Amniotic stem cell (primary cell): ENCODE results near the gene PDE4D.

Source experiments
- DNase-seq: peaks from one replicate; lab custom pipeline; 2025; lab: John Stamatoyannopoulos, UW

The PDE4D gene

GRCh38 chr5:59204114-59204897 lies 689.2 kb downstream of the PDE4D start:
- DNase-seq = no peak

- no peak for DNase-seq
Observed at GRCh38 chr5:59199868-59200267, 693.7 kb downstream of the PDE4D start.

- no peak for DNase-seq
Observed at GRCh38 chr5:59198832-59199231, 694.7 kb downstream of the PDE4D start.

DNA sequence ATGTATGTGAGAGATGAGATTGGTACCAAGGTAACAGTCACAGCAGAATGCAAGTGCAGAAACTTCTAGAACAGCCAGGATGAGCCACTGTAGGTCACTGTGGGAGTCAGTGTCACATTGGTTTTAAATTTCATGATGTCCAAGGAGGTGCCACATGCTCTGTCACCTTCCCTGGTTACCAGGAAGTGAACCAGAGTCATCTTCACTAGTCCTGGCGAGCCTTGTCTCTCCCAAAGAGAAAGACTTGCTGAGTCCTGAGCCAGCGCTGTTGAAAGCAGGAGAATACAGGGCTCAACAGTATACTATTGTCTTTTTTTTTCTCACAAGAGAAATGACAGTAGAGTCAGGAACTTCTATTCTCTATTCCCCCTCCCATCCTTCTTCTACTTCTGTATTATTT lies 695.2 kb downstream of the PDE4D start:
- no peak for DNase-seq

DNA sequence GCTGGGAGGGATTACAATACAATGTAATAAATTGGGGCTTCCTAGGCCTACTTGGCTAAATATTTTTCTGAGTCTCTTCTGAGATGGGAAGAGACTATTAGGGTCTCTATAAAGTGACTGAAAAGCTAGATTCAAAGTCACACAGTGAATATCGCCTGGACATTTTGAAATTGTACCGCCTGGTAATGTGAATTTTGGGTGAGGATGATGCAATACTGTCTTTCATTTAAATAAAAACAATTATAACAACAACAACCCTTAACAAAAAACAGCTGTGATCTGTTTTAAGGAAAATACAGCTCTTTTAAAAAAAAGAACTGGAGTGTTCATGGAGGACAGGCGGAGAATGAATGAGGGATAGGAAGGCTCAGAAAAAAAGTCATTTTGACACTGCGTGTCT lies 695.6 kb downstream of the PDE4D start:
- DNase-seq = no peak

GRCh38 chr5:59193616-59194319 lies 699.8 kb downstream of the PDE4D start:
- DNase-seq = no peak

DNA sequence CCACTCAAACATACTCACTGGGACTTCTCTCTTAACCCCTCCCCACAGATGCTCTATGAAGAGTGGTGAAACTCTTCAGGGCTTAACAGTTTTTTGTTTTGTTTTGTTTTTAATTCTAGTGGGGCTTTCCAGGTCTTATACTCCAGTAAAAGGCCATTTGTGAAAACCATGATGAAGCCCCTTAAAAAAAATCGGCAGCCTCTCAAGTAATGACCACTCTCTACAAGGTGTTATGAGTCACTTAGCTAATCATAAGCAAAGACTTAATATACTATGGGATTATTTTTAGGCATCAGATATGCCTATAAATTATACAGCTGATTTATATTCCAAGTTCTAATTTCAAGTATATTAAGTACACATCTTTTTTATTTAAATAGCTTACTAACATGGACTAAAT lies 702.8 kb downstream of the PDE4D start:
- no peak for DNase-seq

DNA sequence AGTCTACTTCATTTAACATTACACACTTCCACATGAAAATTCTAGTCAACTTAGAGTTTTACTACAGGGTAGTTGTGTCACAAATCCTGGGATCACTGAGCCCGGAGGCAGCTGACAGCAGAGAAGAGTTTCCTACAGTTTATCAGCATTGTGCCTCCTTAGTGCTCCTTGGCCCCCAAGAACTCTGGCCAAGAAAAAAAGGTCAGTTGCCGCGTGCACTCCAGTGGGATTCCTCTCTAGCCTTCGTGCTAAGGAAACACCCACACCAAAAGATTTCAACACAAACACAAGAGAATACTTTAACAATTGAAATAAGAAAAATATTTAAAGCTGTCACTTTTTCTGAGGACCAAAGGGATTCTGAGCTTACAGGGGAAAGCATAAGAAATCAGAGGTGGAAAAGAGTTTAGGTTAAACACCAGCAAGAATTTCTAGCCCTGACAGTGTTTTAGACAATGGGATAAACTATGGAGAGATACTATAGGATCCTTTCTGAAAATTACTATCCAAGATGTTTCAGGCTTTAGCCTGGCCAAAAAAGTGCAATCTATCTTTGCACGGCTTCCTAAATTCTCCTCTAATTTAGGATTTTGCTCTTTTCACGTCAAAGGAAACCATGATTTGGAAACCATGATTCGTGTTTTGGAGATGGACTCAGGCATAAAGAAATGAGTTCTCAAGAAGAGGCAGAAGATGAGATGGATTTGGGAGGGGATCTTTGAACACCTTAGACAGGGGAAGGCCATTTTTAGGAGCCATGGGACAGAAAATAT lies 703.9 kb downstream of the PDE4D start:
- DNase-seq = no peak

GRCh38 chr5:59188419-59189225 lies 704.9 kb downstream of the PDE4D start:
- DNase-seq = peak; percentile 50

- no peak for DNase-seq
Observed at GRCh38 chr5:59187857-59188256, 705.7 kb downstream of the PDE4D start.

DNA sequence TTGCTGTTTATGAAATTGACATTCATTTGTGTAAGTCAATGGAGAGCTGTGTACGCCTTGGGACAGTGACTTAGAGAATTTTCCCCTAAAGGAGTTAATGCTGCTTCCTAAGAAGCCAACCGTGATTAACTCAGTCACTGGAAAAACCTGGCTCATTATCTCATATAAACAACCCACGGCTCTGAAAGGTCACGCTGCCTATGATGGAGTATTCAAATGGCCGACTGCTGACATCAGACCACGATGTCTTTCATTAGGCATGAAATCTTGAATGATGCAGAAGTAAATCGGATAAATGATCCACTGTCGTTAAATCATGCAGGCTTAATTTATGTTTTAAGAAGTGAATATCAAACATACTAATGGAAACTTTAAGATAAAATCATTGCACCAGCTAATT lies 706.9 kb downstream of the PDE4D start:
- DNase-seq = no peak

- DNase-seq = no peak
Observed at GRCh38 chr5:59185757-59186385, 707.7 kb downstream of the PDE4D start.

- DNase-seq = no peak
Observed at GRCh38 chr5:59184769-59185168, 708.8 kb downstream of the PDE4D start.

GRCh38 chr5:59182760-59183159 lies 710.8 kb downstream of the PDE4D start:
- no peak for DNase-seq

DNA sequence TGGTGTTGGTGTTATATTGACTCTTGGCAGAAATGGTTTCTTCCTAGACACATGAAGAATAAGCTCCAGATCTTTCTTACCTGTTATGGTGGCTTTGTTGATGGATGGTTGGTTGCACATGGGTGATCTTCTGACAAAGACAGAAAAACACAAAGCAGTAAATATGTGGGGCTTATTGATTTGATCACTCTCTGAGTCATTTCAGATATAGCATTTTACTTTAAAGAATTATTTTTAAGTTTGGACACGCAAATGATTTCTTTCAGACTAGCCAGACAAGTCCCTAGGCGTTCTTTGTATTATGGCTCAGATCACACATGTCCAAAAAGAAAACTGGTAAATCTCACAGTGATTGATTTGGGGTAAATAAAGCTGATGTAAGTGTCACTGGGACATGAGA lies 713.0 kb downstream of the PDE4D start:
- no peak for DNase-seq

- no peak for DNase-seq
Observed at GRCh38 chr5:59179704-59180103, 713.8 kb downstream of the PDE4D start.

DNA sequence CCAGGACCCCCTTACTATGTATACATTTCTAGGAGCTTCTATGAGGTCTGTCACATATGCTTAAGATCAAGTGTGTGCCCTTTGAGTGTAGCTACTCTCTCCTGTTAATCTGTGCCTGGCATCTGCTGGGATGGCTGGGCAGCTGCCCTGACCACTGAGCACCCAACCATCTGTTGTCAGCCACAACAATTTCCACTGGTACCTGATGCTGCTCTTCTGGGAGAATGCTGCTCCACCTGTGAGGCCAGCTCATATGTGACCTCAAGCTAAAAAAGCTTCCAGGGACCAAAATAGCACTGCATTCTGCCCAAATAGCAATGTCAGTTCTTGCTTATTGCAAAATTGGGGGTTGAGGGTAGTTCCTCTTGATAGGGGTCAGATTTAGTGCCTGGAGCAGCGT lies 715.0 kb downstream of the PDE4D start:
- no peak for DNase-seq

- DNase-seq = no peak
Observed at GRCh38 chr5:59178071-59178470, 715.5 kb downstream of the PDE4D start.

DNA sequence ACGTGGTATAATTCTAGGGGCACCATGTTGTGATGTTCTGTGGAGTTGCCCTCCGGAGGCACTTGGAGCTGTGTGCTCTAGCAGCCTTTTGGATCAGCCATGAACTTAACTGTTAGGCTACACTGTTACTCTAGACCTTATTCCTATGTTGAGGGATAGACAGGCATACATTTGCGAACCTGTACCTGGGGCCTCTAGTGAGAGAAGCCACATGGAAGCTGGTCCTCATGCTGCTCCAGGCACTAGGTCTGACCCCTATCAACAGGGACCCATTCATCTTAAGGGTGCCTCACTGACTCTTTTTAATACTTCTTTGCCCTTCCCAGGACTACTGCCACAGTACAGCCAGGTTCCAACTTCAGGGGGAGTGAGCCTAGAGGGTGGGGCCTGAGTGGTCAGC lies 715.9 kb downstream of the PDE4D start:
- DNase-seq = no peak

DNA sequence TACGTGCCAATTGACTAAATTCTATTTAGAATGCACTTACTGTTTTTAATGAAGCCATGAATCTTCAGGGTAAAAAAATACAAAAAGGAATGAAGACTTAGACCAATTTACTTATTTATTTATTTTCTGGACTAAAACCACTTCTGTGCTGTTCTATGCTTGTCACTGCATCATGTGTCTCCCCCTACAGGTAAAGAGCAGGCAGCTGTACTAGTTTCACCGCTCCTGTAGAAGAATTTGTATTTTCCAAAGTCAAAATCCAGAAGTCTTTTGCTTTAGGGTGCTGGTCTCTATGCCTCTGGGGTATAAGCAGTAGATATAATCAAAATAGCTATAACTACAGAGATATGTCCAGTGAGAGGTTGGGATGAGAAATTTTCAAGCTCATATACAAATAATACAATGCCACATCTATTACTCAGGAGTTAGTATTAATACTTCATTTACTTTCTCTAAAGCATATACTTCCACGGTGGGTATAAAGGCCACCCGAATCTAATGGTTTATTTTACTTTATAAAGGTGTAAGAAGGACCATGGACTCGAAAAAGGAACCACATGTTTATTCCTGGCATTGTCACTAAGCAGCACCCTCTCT lies 719.2 kb downstream of the PDE4D start:
- DNase-seq = peak; percentile 31

DNA sequence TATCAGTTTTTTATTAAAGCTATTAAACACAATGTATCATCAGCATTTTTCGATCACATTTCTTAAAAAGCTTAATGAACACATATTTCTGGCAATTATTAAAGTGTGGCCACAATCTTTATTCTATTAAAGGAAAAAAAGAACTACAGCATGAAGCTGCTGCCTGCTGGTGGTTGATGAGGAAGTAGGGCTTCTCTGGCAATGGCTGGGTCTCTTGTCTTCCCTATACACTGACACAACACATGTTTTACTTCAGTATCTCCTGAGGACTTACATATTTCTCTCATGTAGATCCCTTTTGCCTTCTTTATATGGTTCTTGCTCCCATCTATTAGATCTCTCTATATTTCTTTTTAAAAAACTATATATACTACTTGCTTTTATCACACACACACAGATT lies 719.9 kb downstream of the PDE4D start:
- DNase-seq = no peak
